HCT116 (cell line): ENCODE measurements around the gene PIEZO2. TPM values are rescaled to one million over a fixed set of nuclear protein-coding genes. Genes with fewer than 3 reads are reported as not detected.

Source experiments
- ATAC-seq: fragments of 200-7000 bp; cut with Tn5 transposase; 2 replicates; pipeline ENCODE4 v1.9.1; 2020; ENCODE audit warnings: mild to moderate bottlenecking, moderate library complexity
- BruUV-seq: library from RNA; stranded (reverse); fragments of 400-500 nt; replicated peaks from 2 replicates; lab custom pipeline; 2021; lab: Mats Ljungman, UMichigan
- CTCF ChIA-PET: fragments of 300-600 bp; sonication (Branson Sonifier 250); formaldehyde crosslinking; loops from one replicate; lab custom pipeline; 2021; ENCODE audit warnings: antibody characterized with exemption; lab: Charles Lee
- POLR2A ChIA-PET: fragments of 300-600, 350-600 bp; sonication (Branson Sonifier 250); formaldehyde crosslinking; loops from one replicate; lab custom pipeline; 2021; ENCODE audit warnings: antibody characterized with exemption; lab: Charles Lee
- RAD21 ChIA-PET, 2 experiments: fragments of 300-600 bp; sonication (Branson Sonifier 250); formaldehyde crosslinking; loops; one replicate each; lab custom pipeline; 2023; ENCODE audit warnings: low total read pairs in 2 of 2; ENCODE audit not compliant: uncharacterized antibody in 2 of 2, unreplicated experiment in 2 of 2, low non-redundant PET in 1 of 2; lab: Charles Lee
- DNase-seq: peaks from one replicate; pipeline ENCODE4 v3.0.0-alpha.2; 2010; ENCODE audit warnings: low read depth, low spot score
- H2AFZ ChIP-seq: fragments of 200-600 bp; shearing (Covaris generic), sonication (generic); 2 replicates; pipeline ENCODE4 v1.6.1; 2017; ENCODE audit warnings: low read depth, mixed run types, mixed read lengths, antibody characterized with exemption, low read length; ENCODE audit not compliant: poor library complexity, severe bottlenecking
- H3K27ac ChIP-seq: 2 replicates; pipeline ENCODE4 v1.5.1; 2012; ENCODE audit warnings: low read depth, low read length
- H3K27me3 ChIP-seq: fragments of 200-600 bp; sonication (generic); 2 replicates; pipeline ENCODE4 v1.6.1; 2016; ENCODE audit warnings: mixed run types, low read length, mixed read lengths; ENCODE audit not compliant: insufficient read depth
- H3K36me3 ChIP-seq, 2 experiments: fragments of 200-500 bp in 1 of 2; fragments of 200-600 bp in 1 of 2; sonication (Bioruptor generic) in 1 of 2; sonication (generic) in 1 of 2; 2 replicates each; pipeline versions ENCODE4 v1.5.1 to v1.6.1; 2014 to 2016; ENCODE audit warnings: low read length in 2 of 2, inconsistent platforms in 1 of 2, mixed read lengths in 1 of 2, mixed run types in 1 of 2; ENCODE audit not compliant: insufficient read depth in 2 of 2, control insufficient read depth in 1 of 2
- H3K4me1 ChIP-seq, 2 experiments: fragments of 200-600 bp in 1 of 2; sonication (generic) in 1 of 2; 2 replicates each; pipeline versions ENCODE4 v1.5.1 to v1.6.1; 2012 to 2017; ENCODE audit warnings: low read length in 2 of 2, inconsistent platforms in 1 of 2, mild to moderate bottlenecking in 1 of 2, mixed read lengths in 1 of 2, mixed run types in 1 of 2, moderate library complexity in 1 of 2; ENCODE audit not compliant: insufficient read depth in 2 of 2, control insufficient read depth in 1 of 2
- H3K4me2 ChIP-seq: fragments of 200-600 bp; sonication (generic); 2 replicates; pipeline ENCODE4 v1.6.1; 2017; ENCODE audit warnings: mixed run types, low read length, mixed read lengths
- H3K4me3 ChIP-seq, 2 experiments: fragments of 200-600 bp in 1 of 2; sonication (generic) in 1 of 2; replicated peaks in 1 of 2; 2 replicates each; pipeline ENCODE4 v1.5.1; 2011 to 2016; ENCODE audit warnings: low read length in 2 of 2, control low read depth in 1 of 2, low read depth in 1 of 2, mild to moderate bottlenecking in 1 of 2, mixed read lengths in 1 of 2, mixed run types in 1 of 2
- H3K79me2 ChIP-seq: fragments of 200-600 bp; sonication (generic); 2 replicates; pipeline ENCODE4 v1.6.1; 2017; ENCODE audit warnings: mild to moderate bottlenecking, mixed run types, low read length, moderate library complexity, mixed read lengths; ENCODE audit not compliant: insufficient read depth
- H3K9ac ChIP-seq: fragments of 200-600 bp; sonication (generic); 2 replicates; pipeline ENCODE4 v1.6.1; 2016; ENCODE audit warnings: low read length, mixed read lengths
- H3K9me2 ChIP-seq: fragments of 200-600 bp; sonication (generic), shearing (Covaris generic); 2 replicates; pipeline ENCODE4 v1.6.1; 2017; ENCODE audit warnings: mixed run types, mild to moderate bottlenecking, moderate library complexity; ENCODE audit not compliant: insufficient read depth
- H3K9me3 ChIP-seq, 2 experiments: fragments of 200-500 bp in 1 of 2; fragments of 200-600 bp in 1 of 2; sonication (Bioruptor generic) in 1 of 2; sonication (generic) in 1 of 2; 2 replicates each; pipeline ENCODE4 v1.6.1; 2014 to 2017; ENCODE audit warnings: low read length in 2 of 2, mixed read lengths in 2 of 2, inconsistent platforms in 1 of 2, low read depth in 1 of 2, mild to moderate bottlenecking in 1 of 2, mixed run types in 1 of 2, moderate library complexity in 1 of 2; ENCODE audit not compliant: control insufficient read depth in 1 of 2, insufficient read depth in 1 of 2
- H4K20me1 ChIP-seq: fragments of 200-600 bp; sonication (generic), shearing (Covaris generic); 2 replicates; pipeline ENCODE4 v1.6.1; 2017; ENCODE audit warnings: mixed run types, mild to moderate bottlenecking, moderate library complexity; ENCODE audit not compliant: insufficient read depth
- EZH2 ChIP-seq: fragments of 200-600 bp; sonication (generic); IDR thresholded peaks from 2 replicates; pipeline ENCODE4 v1.6.1; 2017; ENCODE audit warnings: antibody characterized with exemption, mixed run types
- EZH2phosphoT487 ChIP-seq: fragments of 200-600 bp; IDR thresholded peaks from 2 replicates; pipeline ENCODE4 v1.6.1; 2018; ENCODE audit warnings: antibody characterized with exemption, borderline replicate concordance
- RAD21 ChIP-seq: IDR thresholded peaks from 2 replicates; pipeline ENCODE4 v1.6.1; 2012; ENCODE audit warnings: low read depth, mild to moderate bottlenecking
- TCF7L2 ChIP-seq: IDR thresholded peaks from 2 replicates; pipeline ENCODE4 v1.7.0; 2011; ENCODE audit warnings: borderline replicate concordance, inconsistent platforms; ENCODE audit not compliant: insufficient read depth, insufficient read length; ENCODE audit errors: extremely low read depth
- YY1 ChIP-seq: IDR thresholded peaks from 2 replicates; pipeline ENCODE4 v1.6.1; 2011; ENCODE audit warnings: low read length, low read depth, moderate library complexity, mild to moderate bottlenecking; ENCODE audit not compliant: insufficient replicate concordance; ENCODE audit errors: extremely low read depth
- intact Hi-C: fragments of 100-400 bp; cut with micrococcal nuclease; formaldehyde crosslinking; loops from 2 replicates; pipeline ENCODE4 v1.10.0; 2022
- total RNA-seq: library from RNA; stranded (reverse); gene quantifications from one replicate; pipeline ENCODE4 v1.2.1, GENCODE V29; 2021; ENCODE audit not compliant: unreplicated experiment
- TF ChIP-seq, protein P1 (sequence below): IDR thresholded peaks from 2 replicates; pipeline ENCODE4 v1.6.1; 2011; ENCODE audit warnings: mild to moderate bottlenecking, low read length, moderate library complexity; ENCODE audit not compliant: insufficient replicate concordance; ENCODE audit errors: extremely low read depth
- TF ChIP-seq, protein P2 (sequence below): IDR thresholded peaks from 2 replicates; pipeline ENCODE4 v1.6.1; 2012; ENCODE audit warnings: low read depth
- TF ChIP-seq, protein P3 (sequence below), 3 experiments: fragments of 200-600 bp in 1 of 3; sonication (generic) in 1 of 3; IDR thresholded peaks in 2 of 3; conservative IDR thresholded peaks in 1 of 3; 2 replicates each; pipeline ENCODE4 v1.5.1; 2012 to 2017; ENCODE audit warnings: low read depth in 2 of 3, low read length in 2 of 3, antibody characterized with exemption in 1 of 3, borderline replicate concordance in 1 of 3, control low read depth in 1 of 3, mild to moderate bottlenecking in 1 of 3, mixed read lengths in 1 of 3, mixed run types in 1 of 3, moderate library complexity in 1 of 3; ENCODE audit not compliant: insufficient read depth in 1 of 3
- TF ChIP-seq, protein P4 (sequence below): IDR thresholded peaks from 2 replicates; pipeline ENCODE4 v1.6.1; 2012
- TF ChIP-seq, protein P5 (sequence below): IDR thresholded peaks from 2 replicates; pipeline ENCODE4 v1.6.1; 2012

Gene PIEZO2
- total RNA-seq, 1 experiment from 2014 or later = 0.34 TPM

DNA sequence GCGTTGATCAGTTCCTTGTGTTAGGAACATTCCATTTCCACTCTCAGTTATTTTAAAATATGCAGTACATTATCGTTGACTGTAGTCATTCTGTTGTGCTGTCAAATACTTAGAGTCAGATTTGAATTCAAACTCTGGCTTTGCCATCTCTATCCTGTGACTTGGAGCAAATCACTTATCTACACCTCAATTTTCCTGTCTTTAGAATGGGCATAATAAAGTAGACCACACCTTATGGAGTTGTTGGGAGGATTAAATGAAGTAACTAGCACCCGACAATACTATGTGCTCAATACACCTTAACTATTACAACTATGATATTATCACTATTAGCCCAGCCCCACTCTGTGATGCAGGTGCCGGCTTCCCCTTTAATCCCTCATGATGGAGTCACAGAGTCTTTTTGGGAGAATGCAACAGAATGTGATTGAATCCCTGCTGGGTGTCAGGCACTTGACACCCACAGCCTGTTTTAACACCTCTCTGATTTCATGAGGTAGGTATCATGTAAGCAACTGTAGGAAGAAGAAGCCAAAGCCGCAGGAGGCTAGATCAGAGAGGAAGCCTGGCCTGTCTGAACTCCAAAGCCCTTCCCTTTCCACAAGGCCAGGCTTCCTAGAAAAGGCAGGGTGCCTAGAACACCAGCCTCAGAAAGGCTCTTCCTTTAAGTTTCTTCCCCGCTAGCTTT is 315.1 kb downstream of the PIEZO2 start:
- ATAC-seq = no peak
- Histone ChIP-seq H3K27me3 (peaks cover 32% of the 10 kb centered on the region; the same call in 1 of the 2 replicates), H3K4me2 (no peak overlapping the region), H3K9me3 (no peaks in the 10 kb centered on the region), H3K27ac (no peak overlapping the region), H3K79me2 (no peaks in the 10 kb centered on the region), H3K4me3 (no peak overlapping the region), H3K9me2 (no peaks in the 10 kb centered on the region), H3K9ac (no peak overlapping the region), H3K36me3 (no peaks in the 10 kb centered on the region), H4K20me1 (no peaks in the 10 kb centered on the region), H2AFZ (no peak overlapping the region), H3K4me1 (no peaks in the 10 kb centered on the region)
- intact Hi-C loops = no loop called here
- TF ChIP-seq, protein P1, sequence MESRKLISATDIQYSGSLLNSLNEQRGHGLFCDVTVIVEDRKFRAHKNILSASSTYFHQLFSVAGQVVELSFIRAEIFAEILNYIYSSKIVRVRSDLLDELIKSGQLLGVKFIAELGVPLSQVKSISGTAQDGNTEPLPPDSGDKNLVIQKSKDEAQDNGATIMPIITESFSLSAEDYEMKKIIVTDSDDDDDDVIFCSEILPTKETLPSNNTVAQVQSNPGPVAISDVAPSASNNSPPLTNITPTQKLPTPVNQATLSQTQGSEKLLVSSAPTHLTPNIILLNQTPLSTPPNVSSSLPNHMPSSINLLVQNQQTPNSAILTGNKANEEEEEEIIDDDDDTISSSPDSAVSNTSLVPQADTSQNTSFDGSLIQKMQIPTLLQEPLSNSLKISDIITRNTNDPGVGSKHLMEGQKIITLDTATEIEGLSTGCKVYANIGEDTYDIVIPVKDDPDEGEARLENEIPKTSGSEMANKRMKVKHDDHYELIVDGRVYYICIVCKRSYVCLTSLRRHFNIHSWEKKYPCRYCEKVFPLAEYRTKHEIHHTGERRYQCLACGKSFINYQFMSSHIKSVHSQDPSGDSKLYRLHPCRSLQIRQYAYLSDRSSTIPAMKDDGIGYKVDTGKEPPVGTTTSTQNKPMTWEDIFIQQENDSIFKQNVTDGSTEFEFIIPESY = no peak
- TF ChIP-seq EZH2phosphoT487 (no peak), RAD21 (no peak), EZH2 (no peak), TCF7L2 (no peak), YY1 (no peak)
- TF ChIP-seq, protein P2, sequence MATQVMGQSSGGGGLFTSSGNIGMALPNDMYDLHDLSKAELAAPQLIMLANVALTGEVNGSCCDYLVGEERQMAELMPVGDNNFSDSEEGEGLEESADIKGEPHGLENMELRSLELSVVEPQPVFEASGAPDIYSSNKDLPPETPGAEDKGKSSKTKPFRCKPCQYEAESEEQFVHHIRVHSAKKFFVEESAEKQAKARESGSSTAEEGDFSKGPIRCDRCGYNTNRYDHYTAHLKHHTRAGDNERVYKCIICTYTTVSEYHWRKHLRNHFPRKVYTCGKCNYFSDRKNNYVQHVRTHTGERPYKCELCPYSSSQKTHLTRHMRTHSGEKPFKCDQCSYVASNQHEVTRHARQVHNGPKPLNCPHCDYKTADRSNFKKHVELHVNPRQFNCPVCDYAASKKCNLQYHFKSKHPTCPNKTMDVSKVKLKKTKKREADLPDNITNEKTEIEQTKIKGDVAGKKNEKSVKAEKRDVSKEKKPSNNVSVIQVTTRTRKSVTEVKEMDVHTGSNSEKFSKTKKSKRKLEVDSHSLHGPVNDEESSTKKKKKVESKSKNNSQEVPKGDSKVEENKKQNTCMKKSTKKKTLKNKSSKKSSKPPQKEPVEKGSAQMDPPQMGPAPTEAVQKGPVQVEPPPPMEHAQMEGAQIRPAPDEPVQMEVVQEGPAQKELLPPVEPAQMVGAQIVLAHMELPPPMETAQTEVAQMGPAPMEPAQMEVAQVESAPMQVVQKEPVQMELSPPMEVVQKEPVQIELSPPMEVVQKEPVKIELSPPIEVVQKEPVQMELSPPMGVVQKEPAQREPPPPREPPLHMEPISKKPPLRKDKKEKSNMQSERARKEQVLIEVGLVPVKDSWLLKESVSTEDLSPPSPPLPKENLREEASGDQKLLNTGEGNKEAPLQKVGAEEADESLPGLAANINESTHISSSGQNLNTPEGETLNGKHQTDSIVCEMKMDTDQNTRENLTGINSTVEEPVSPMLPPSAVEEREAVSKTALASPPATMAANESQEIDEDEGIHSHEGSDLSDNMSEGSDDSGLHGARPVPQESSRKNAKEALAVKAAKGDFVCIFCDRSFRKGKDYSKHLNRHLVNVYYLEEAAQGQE = no peak
- TF ChIP-seq, protein P3, sequence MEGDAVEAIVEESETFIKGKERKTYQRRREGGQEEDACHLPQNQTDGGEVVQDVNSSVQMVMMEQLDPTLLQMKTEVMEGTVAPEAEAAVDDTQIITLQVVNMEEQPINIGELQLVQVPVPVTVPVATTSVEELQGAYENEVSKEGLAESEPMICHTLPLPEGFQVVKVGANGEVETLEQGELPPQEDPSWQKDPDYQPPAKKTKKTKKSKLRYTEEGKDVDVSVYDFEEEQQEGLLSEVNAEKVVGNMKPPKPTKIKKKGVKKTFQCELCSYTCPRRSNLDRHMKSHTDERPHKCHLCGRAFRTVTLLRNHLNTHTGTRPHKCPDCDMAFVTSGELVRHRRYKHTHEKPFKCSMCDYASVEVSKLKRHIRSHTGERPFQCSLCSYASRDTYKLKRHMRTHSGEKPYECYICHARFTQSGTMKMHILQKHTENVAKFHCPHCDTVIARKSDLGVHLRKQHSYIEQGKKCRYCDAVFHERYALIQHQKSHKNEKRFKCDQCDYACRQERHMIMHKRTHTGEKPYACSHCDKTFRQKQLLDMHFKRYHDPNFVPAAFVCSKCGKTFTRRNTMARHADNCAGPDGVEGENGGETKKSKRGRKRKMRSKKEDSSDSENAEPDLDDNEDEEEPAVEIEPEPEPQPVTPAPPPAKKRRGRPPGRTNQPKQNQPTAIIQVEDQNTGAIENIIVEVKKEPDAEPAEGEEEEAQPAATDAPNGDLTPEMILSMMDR (IDR thresholded peaks at IDR 0.05 in 2 of 3, conservative IDR thresholded peaks at IDR 0.05 in 1 of 3; ENCODE audit: borderline replicate concordance in 1 of 3, insufficient read depth in 1 of 3, low read depth in 2 of 3, low read length in 2 of 3) = no peak
- TF ChIP-seq, protein P4, sequence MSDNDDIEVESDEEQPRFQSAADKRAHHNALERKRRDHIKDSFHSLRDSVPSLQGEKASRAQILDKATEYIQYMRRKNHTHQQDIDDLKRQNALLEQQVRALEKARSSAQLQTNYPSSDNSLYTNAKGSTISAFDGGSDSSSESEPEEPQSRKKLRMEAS = no peak
- TF ChIP-seq, protein P5, sequence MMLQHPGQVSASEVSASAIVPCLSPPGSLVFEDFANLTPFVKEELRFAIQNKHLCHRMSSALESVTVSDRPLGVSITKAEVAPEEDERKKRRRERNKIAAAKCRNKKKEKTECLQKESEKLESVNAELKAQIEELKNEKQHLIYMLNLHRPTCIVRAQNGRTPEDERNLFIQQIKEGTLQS = no peak
- CTCF ChIA-PET = no interaction called here
- DNase-seq = no peak
- BruUV-seq = no TSS peak
- POLR2A ChIA-PET = no interaction called here
- RAD21 ChIA-PET = no interaction called here
